ENCODE data around the gene CEACAM7. TPM values are rescaled to one million over a fixed set of nuclear protein-coding genes. Genes with fewer than 3 reads are reported as not detected.

Gene CEACAM7
- total and polyA plus RNA-seq, 2 of the 13 experiments (the other 11 are each of a cell fraction or from before 2014, with no cell fraction given), result not detected

DNA sequence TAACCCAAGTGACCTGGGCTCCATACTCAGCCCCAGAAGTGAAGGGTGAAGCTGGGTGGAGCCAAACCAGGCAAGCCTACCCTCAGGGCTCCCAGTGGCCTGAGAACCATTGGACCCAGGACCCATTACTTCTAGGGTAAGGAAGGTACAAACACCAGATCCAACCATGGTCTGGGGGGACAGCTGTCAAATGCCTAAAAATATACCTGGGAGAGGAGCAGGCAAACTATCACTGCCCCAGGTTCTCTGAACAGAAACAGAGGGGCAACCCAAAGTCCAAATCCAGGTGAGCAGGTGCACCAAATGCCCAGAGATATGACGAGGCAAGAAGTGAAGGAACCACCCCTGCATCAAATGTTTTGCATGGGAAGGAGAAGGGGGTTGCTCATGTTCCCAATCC lies 6.1 kb upstream of the CEACAM7 start:
- no peak for TF ChIP-seq ZNF615 (CRISPR knock-in tag; IDR thresholded peaks at IDR 0.05; ENCODE audit: borderline replicate concordance)
- no peak for TF ChIP-seq BHLHE40 (IDR thresholded peaks at IDR 0.05; ENCODE audit: low read length)
- TF ChIP-seq, protein P1, sequence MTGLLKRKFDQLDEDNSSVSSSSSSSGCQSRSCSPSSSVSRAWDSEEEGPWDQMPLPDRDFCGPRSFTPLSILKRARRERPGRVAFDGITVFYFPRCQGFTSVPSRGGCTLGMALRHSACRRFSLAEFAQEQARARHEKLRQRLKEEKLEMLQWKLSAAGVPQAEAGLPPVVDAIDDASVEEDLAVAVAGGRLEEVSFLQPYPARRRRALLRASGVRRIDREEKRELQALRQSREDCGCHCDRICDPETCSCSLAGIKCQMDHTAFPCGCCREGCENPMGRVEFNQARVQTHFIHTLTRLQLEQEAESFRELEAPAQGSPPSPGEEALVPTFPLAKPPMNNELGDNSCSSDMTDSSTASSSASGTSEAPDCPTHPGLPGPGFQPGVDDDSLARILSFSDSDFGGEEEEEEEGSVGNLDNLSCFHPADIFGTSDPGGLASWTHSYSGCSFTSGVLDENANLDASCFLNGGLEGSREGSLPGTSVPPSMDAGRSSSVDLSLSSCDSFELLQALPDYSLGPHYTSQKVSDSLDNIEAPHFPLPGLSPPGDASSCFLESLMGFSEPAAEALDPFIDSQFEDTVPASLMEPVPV (CRISPR knock-in tag; IDR thresholded peaks at IDR 0.05), result no peak
- TF ChIP-seq ISL2 (CRISPR knock-in tag; IDR thresholded peaks at IDR 0.05), result no peak
- TF ChIP-seq POLR2AphosphoS2 (IDR thresholded peaks at IDR 0.05; ENCODE audit: low read depth, low read length), result no peak
- TF ChIP-seq SYNCRIP (IDR thresholded peaks at IDR 0.05; ENCODE audit: insufficient read depth, low read depth, low read length), result no peak
- TF ChIP-seq ZNF230 (CRISPR knock-in tag; IDR thresholded peaks at IDR 0.05), result no peak
- no peak for TF ChIP-seq EZH2 (conservative IDR thresholded peaks at IDR 0.05; ENCODE audit: low read depth, low read length)
- no peak for TF ChIP-seq CC2D1A (CRISPR knock-in tag; IDR thresholded peaks at IDR 0.05)
- no peak for TF ChIP-seq YEATS2 (CRISPR knock-in tag; IDR thresholded peaks at IDR 0.05; ENCODE audit: borderline replicate concordance)
- no peak for TF ChIP-seq ISX (CRISPR knock-in tag; conservative IDR thresholded peaks at IDR 0.05)
- no peak for TF ChIP-seq ZSCAN25 (CRISPR knock-in tag; IDR thresholded peaks at IDR 0.05)
- no peak for TF ChIP-seq KAT2B (IDR thresholded peaks at IDR 0.05; ENCODE audit: borderline replicate concordance, low read depth, low read length)
- no peak for TF ChIP-seq ZNF879 (CRISPR knock-in tag; IDR thresholded peaks at IDR 0.05)
- H3K4me2 ChIP-seq (ENCODE audit: low read depth, low read length), result no peak overlapping the region
- no peak overlapping the region for H3K9ac ChIP-seq (ENCODE audit: insufficient read depth, low read depth, low read length)
- CTCF ChIA-PET (ENCODE audit: low intra/inter-chr PET ratio, low total read pairs), result no interaction called here
- H3K27me3 ChIP-seq (ENCODE audit: control insufficient read depth in 1 of 2, insufficient read depth in 2 of 2, low read length in 2 of 2), result no peaks in the 10 kb centered on the region; a peak in 1 of 5 replicates
- ATAC-seq (no peak), DNase-seq (ENCODE audit: low spot score) (no peak), FAIRE-seq (no peak)
- no peaks in the 10 kb centered on the region for H3K4me1 ChIP-seq (ENCODE audit: insufficient read depth, low read length)
- BruUV-seq (replicated peaks), result no TSS peak
- H3K4me3 ChIP-seq (replicated peaks in 1 of 3; ENCODE audit: insufficient read depth in 1 of 3, low read depth in 2 of 3, low read length in 3 of 3), result no peak overlapping the region
- WGBS (ENCODE audit: low lambda C conversion rate), result 0% methylated on average over 1 of the region's 1 CpG
- intact Hi-C loops (cut with micrococcal nuclease; ENCODE audit: unreplicated experiment), result loop anchor here (5.0 kb wide), 1 partner anchor 52 kb away; no protein-coding TSS in a partner anchor
- H4K20me1 ChIP-seq (ENCODE audit: insufficient read depth, low read length), result no peaks in the 10 kb centered on the region
- POLR2A ChIA-PET, result no interaction called here
- H2AFZ ChIP-seq (ENCODE audit: low read length), result no peak overlapping the region
- H3K9me3 ChIP-seq (ENCODE audit: low read length), result no peaks in the 10 kb centered on the region
- H3K36me3 ChIP-seq (replicated peaks in 1 of 2; ENCODE audit: control insufficient read depth in 1 of 2, insufficient read depth in 2 of 2, low read length in 2 of 2), result no peaks in the 10 kb centered on the region
- H3K27ac ChIP-seq (ENCODE audit: extremely low read length, insufficient read depth, low read length), result no peak overlapping the region
- no peaks in the 10 kb centered on the region for H3K79me2 ChIP-seq (ENCODE audit: insufficient read depth, low read length)
- in situ Hi-C loops (cut with HindIII; ENCODE audit: extremely low pct_ligation_motif_present, low pct_unique_long_range_greater_than_20kb), result no loop called here

Measured in HepG2 (cell line).